ENCODE measurements around the gene RXRA. TPM values are rescaled to one million over a fixed set of nuclear protein-coding genes. Genes with fewer than 3 reads are reported as not detected.

The RXRA gene
- polyA plus RNA-seq, 1 donor from 2014 or later = 2.7 TPM

DNA sequence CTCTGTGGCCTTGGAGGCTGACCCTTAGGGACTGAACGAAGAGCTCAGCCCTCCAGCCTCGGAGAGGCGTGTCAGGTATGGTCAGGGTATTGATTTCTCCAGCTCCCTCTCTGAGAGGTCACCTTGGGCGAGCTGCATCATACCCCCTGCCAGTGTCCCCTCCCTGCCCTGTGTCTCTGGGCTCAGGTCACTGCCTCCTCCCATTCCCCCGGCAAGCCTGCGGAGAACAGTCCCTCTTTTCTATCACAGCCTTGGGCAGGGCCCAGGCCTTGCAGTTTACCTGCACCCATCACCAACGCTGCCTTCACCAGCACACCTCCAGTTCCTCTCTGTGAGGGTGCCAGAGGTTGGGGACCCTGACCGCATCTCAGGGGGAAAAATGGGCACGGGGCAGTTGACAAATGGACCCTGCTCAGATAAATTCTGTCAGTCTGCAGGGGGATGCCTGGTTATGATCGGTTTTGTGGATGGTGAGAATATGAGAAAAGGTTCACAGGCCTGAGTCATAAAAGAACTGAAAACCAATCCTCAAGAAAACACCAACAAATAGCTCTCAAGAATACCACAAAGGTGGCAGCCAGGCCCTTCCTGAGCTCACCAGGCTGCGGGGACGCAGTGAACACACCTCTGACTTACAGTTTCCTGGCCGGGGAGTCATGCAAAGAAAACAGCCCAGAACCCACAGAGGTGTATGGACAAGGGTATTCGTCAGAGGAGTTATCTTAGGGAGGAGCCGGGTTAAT lies 24.7 kb upstream of the RXRA start:
- no peak overlapping the region for H3K27ac ChIP-seq (ENCODE audit: low read length)
- no peaks in the 10 kb centered on the region for H3K9me3 ChIP-seq (ENCODE audit: low read length)
- H3K79me2 ChIP-seq (replicated peaks; ENCODE audit: insufficient read depth, low read length) = no peaks in the 10 kb centered on the region
- H3K4me2 ChIP-seq (ENCODE audit: low read length) = no peak overlapping the region
- H3F3A ChIP-seq (ENCODE audit: insufficient read depth, low read length, poor library complexity, severe bottlenecking) = no peaks in the 10 kb centered on the region
- no peak overlapping the region for H2AFZ ChIP-seq (ENCODE audit: low read depth, low read length)
- TF ChIP-seq TAF1 (IDR thresholded peaks at IDR 0.05; ENCODE audit: low read depth) (no peak), SMC3 (conservative IDR thresholded peaks at IDR 0.05; ENCODE audit: poor library complexity) (no peak), RAD21 (conservative IDR thresholded peaks at IDR 0.05) (no peak), REST (IDR thresholded peaks at IDR 0.05; ENCODE audit: borderline replicate concordance) (no peak), EP300 (conservative IDR thresholded peaks at IDR 0.05; ENCODE audit: poor library complexity, severe bottlenecking) (no peak), CTCF (IDR thresholded peaks at IDR 0.05; ENCODE audit: poor library complexity, severe bottlenecking) (no peak), MXI1 (conservative IDR thresholded peaks at IDR 0.05; ENCODE audit: poor library complexity, severe bottlenecking) (no peak), EZH2 (IDR thresholded peaks at IDR 0.05; ENCODE audit: borderline replicate concordance, insufficient read depth, low read length, poor library complexity, severe bottlenecking) (no peak), POLR2AphosphoS5 (IDR thresholded peaks at IDR 0.05) (no peak)
- no peaks in the 10 kb centered on the region for H3K9me2 ChIP-seq (ENCODE audit: insufficient read depth, low read length)
- H3K36me3 ChIP-seq (ENCODE audit: insufficient read depth, low read length) = no peaks in the 10 kb centered on the region
- H3K27me3 ChIP-seq (ENCODE audit: insufficient read depth, low read depth, low read length) = no peaks in the 10 kb centered on the region
- H4K20me1 ChIP-seq (ENCODE audit: insufficient read depth) = no peaks in the 10 kb centered on the region
- no peak overlapping the region for H3K9ac ChIP-seq (ENCODE audit: low read length)
- H3K4me3 ChIP-seq (ENCODE audit: low read length) = no peak overlapping the region

GRCh38 chr9:134302130-134302817 lies 24.0 kb upstream of the RXRA start:
- Histone ChIP-seq H3K4me3 (ENCODE audit: low read length) (no peak overlapping the region), H4K20me1 (ENCODE audit: insufficient read depth) (no peaks in the 10 kb centered on the region), H3F3A (ENCODE audit: insufficient read depth, low read length, poor library complexity, severe bottlenecking) (no peaks in the 10 kb centered on the region), H3K9me2 (ENCODE audit: insufficient read depth, low read length) (no peaks in the 10 kb centered on the region), H3K36me3 (ENCODE audit: insufficient read depth, low read length) (no peaks in the 10 kb centered on the region), H3K9me3 (ENCODE audit: low read length) (no peaks in the 10 kb centered on the region), H3K79me2 (replicated peaks; ENCODE audit: insufficient read depth, low read length) (no peaks in the 10 kb centered on the region), H2AFZ (ENCODE audit: low read depth, low read length) (no peak overlapping the region), H3K9ac (ENCODE audit: low read length) (no peak overlapping the region), H3K4me2 (ENCODE audit: low read length) (no peak overlapping the region), H3K27me3 (ENCODE audit: insufficient read depth, low read depth, low read length) (no peaks in the 10 kb centered on the region), H3K27ac (ENCODE audit: low read length) (no peak overlapping the region)
- TF ChIP-seq POLR2AphosphoS5 (IDR thresholded peaks at IDR 0.05) (no peak), EP300 (conservative IDR thresholded peaks at IDR 0.05; ENCODE audit: poor library complexity, severe bottlenecking) (no peak), MXI1 (conservative IDR thresholded peaks at IDR 0.05; ENCODE audit: poor library complexity, severe bottlenecking) (no peak), SMC3 (conservative IDR thresholded peaks at IDR 0.05; ENCODE audit: poor library complexity) (no peak), TAF1 (IDR thresholded peaks at IDR 0.05; ENCODE audit: low read depth) (no peak), EZH2 (IDR thresholded peaks at IDR 0.05; ENCODE audit: borderline replicate concordance, insufficient read depth, low read length, poor library complexity, severe bottlenecking) (no peak), RAD21 (conservative IDR thresholded peaks at IDR 0.05) (no peak), REST (IDR thresholded peaks at IDR 0.05; ENCODE audit: borderline replicate concordance) (no peak), CTCF (IDR thresholded peaks at IDR 0.05; ENCODE audit: poor library complexity, severe bottlenecking) (no peak)
